OCI-LY7 (cell line): ENCODE measurements around the gene CDK5. TPM values are rescaled to one million over a fixed set of nuclear protein-coding genes. Genes with fewer than 3 reads are reported as not detected.

Experiments used
- BruUV-seq: library from RNA; stranded (reverse); fragments of 400-500 nt; replicated peaks from 2 replicates; lab custom pipeline; 2021; lab: Mats Ljungman, UMichigan
- CTCF ChIA-PET: fragments of 300-600 bp; sonication (Branson Sonifier 250); formaldehyde crosslinking; loops from one replicate; lab custom pipeline; 2022; ENCODE audit warnings: antibody characterized with exemption; ENCODE audit not compliant: unreplicated experiment; lab: Charles Lee
- POLR2A ChIA-PET: fragments of 300-600 bp; sonication (Branson Sonifier 250); formaldehyde crosslinking; loops from one replicate; lab custom pipeline; 2022; ENCODE audit warnings: antibody characterized with exemption; lab: Charles Lee
- DNase-seq: peaks from one replicate; pipeline ENCODE4 v3.0.0-alpha.2; 2015; ENCODE audit warnings: low spot score
- H2AFZ ChIP-seq: fragments of 200-600 bp; sonication (generic), shearing (Covaris generic); 2 replicates; pipeline ENCODE4 v1.6.1; 2014; ENCODE audit warnings: mild to moderate bottlenecking, antibody characterized with exemption, low read length, moderate library complexity
- H3K27ac ChIP-seq: fragments of 200-600 bp; sonication (generic); 2 replicates; pipeline ENCODE4 v1.5.1; 2014; ENCODE audit warnings: mixed run types, low read depth, mild to moderate bottlenecking, moderate library complexity, low read length, inconsistent platforms; ENCODE audit not compliant: poor library complexity, severe bottlenecking
- H3K36me3 ChIP-seq: fragments of 200-600 bp; sonication (generic); 2 replicates; pipeline ENCODE4 v1.6.1; 2014; ENCODE audit warnings: mild to moderate bottlenecking, antibody characterized with exemption, low read length, moderate library complexity, mixed read lengths; ENCODE audit not compliant: insufficient read depth
- H3K4me1 ChIP-seq: fragments of 200-600 bp; sonication (generic); 2 replicates; pipeline ENCODE4 v1.5.1; 2014; ENCODE audit warnings: mild to moderate bottlenecking, low read length; ENCODE audit not compliant: insufficient read depth, poor library complexity, severe bottlenecking
- H3K4me2 ChIP-seq: fragments of 200-600 bp; sonication (generic); 2 replicates; pipeline ENCODE4 v1.6.1; 2014; ENCODE audit warnings: mild to moderate bottlenecking, low read length
- H3K4me3 ChIP-seq: fragments of 200-600 bp; sonication (generic); 2 replicates; pipeline ENCODE4 v1.5.1; 2014; ENCODE audit warnings: mild to moderate bottlenecking, low read depth, low read length; ENCODE audit not compliant: poor library complexity, severe bottlenecking
- H3K79me2 ChIP-seq: fragments of 200-600 bp; sonication (generic); 2 replicates; pipeline ENCODE4 v1.6.1; 2016; ENCODE audit warnings: low read depth, mild to moderate bottlenecking, low read length, moderate library complexity, mixed read lengths; ENCODE audit not compliant: insufficient read depth
- H3K9me2 ChIP-seq: fragments of 200-600 bp; sonication (generic); 2 replicates; pipeline ENCODE4 v1.6.1; 2016; ENCODE audit warnings: mild to moderate bottlenecking, low read length, mixed read lengths; ENCODE audit not compliant: insufficient read depth
- H3K9me3 ChIP-seq: fragments of 200-600 bp; sonication (generic); 2 replicates; pipeline ENCODE4 v1.6.1; 2014; ENCODE audit warnings: mild to moderate bottlenecking, mixed run types, low read length, mixed read lengths
- H4K20me1 ChIP-seq: fragments of 200-600 bp; sonication (generic); 2 replicates; pipeline ENCODE4 v1.6.1; 2014; ENCODE audit warnings: mild to moderate bottlenecking, antibody characterized with exemption, low read length, moderate library complexity, mixed read lengths; ENCODE audit not compliant: insufficient read depth
- EZH2phosphoT487 ChIP-seq: fragments of 200-600 bp; sonication (generic); IDR thresholded peaks from 2 replicates; pipeline ENCODE4 v1.6.1; 2018; ENCODE audit warnings: low read depth, borderline replicate concordance, mild to moderate bottlenecking, mixed run types, antibody characterized with exemption, low read length, moderate library complexity, mixed read lengths
- intact Hi-C: fragments of 100-400 bp; cut with micrococcal nuclease; formaldehyde crosslinking; loops from one replicate; pipeline ENCODE4 v1.10.0; 2022; ENCODE audit not compliant: unreplicated experiment
- total RNA-seq, 2 experiments: library from RNA; depleted of rRNA in 1 of 2; stranded (reverse); fragments of >200 nt in 1 of 2; shearing (Covaris generic) in 1 of 2; gene quantifications; 2 replicates each; pipeline ENCODE4 v1.2.3, GENCODE V29; 2014 to 2022
- TF ChIP-seq, protein P1 (sequence below): fragments of 200-600 bp; sonication (generic); conservative IDR thresholded peaks from 2 replicates; pipeline ENCODE4 v1.5.1; 2014; ENCODE audit warnings: mild to moderate bottlenecking, antibody characterized with exemption, low read length, moderate library complexity, mixed read lengths

Gene CDK5
- total RNA-seq, 2 experiments from 2014 or later, result 23.7 to 30.9 TPM

DNA sequence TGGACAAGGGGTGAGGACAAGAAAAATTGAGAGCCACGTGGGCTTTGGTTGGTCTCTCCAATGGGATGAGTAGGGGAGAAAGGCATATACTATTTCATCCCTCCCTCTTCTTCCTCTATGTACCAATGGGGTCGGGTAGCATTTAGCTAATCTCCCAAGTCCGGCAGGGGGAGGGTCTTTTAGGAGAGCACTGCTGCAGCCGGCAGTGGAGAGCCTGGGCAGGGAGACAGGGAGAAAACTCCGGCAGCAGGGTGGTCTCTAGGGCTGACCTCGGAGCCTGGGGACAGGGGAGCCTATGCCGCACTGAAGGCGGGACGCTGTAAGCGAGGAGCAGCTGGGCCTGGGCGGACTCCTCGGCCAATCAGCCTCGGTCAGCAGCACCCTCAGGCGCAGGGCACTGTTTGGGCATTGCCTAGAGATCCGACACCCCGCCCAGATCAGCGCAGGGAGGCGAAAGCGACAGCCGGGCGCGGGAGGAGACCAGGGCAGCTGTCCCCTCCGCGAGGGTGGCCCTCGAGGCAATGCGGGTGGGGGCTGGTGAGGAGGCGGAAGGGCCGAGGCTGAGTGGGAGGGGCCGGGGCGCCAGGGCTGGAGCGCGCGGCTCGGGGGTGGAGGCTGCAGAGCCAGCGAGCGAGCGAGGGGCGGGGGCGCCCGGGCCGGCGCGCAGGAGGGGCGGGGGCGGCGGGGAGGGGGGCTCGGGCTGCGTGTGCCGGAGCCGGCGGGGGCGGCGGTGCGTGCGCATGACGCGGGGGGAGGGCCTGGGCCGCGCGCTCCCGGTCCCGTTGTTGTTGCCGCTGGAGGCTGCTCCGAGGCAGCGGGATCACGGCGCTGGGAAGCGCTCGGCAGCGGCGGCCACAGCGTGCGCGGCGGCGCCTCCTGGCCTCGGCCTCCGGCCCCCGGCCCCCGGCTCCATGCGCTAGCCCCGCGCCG is 28.3 kb upstream of the CDK5 start, which contains the start of gene AGAP3:
Gene AGAP3, plus strand, starts transcription at position 785 of the 930 bp plus-strand sequence. CDS start 267 bp downstream, outside the sequence.
- Histone ChIP-seq H3K4me3 (peak within 1 kb of the TSS; percentile 69), H3K9me2 (no peaks in the 10 kb centered on the region), H3K79me2 (peaks cover 12% of the 10 kb centered on the region), H3K4me1 (peaks cover 38% of the 10 kb centered on the region), H2AFZ (peak within 1 kb of the TSS; percentile 82), H3K36me3 (no peaks in the 10 kb centered on the region), H3K9me3 (no peaks in the 10 kb centered on the region), H3K4me2 (peak within 1 kb of the TSS; percentile 97), H3K27ac (no peak within 1 kb of the TSS), H4K20me1 (no peaks in the 10 kb centered on the region; the same call in 1 of the 2 replicates)
- no TSS peak for BruUV-seq
- DNase-seq, result peak; percentile 48
- no peak for TF ChIP-seq EZH2phosphoT487
- TF ChIP-seq, protein P1, sequence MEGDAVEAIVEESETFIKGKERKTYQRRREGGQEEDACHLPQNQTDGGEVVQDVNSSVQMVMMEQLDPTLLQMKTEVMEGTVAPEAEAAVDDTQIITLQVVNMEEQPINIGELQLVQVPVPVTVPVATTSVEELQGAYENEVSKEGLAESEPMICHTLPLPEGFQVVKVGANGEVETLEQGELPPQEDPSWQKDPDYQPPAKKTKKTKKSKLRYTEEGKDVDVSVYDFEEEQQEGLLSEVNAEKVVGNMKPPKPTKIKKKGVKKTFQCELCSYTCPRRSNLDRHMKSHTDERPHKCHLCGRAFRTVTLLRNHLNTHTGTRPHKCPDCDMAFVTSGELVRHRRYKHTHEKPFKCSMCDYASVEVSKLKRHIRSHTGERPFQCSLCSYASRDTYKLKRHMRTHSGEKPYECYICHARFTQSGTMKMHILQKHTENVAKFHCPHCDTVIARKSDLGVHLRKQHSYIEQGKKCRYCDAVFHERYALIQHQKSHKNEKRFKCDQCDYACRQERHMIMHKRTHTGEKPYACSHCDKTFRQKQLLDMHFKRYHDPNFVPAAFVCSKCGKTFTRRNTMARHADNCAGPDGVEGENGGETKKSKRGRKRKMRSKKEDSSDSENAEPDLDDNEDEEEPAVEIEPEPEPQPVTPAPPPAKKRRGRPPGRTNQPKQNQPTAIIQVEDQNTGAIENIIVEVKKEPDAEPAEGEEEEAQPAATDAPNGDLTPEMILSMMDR, result no peak
- CTCF ChIA-PET, result interaction anchor here (0.6 kb wide), 1 partner anchor 28 kb away, joined by 4 read pairs; the partner anchor contains the start of gene CDK5
- POLR2A ChIA-PET, result interaction anchor here (0.6 to 1.3 kb wide), 3 partner anchors 9 to 61 kb away, joined by 3 to 4 read pairs (median 4); no protein-coding TSS in a partner anchor
- intact Hi-C loops, result loop anchor here (2.0 to 10.0 kb wide), 3 partner anchors 25 to 191 kb away; partner anchors contain the start of gene KCNH2

DNA sequence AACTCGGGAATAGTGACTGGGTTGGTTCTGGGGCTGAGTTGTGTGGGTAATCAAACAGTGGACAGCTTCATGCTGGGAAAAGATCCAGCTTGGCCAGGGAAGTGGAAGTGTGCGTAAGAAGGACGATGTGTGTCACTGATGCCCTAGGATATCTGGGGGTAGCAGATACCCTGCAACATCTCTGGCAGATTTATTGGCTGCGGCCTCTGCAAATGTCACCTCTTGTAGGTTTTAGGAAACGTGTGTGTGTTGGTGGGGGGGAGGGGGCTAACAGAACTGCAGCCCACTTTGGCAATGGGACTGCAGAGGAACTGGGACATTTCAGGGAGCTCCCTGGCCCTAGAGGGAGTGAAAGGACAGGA is 27.6 kb upstream of the CDK5 start:
- Histone ChIP-seq H3K9me2 (no peaks in the 10 kb centered on the region), H3K79me2 (peaks cover 13% of the 10 kb centered on the region), H2AFZ (peak overlapping the region; percentile 82; the same call in 1 of the 2 replicates), H3K36me3 (no peaks in the 10 kb centered on the region), H3K9me3 (no peaks in the 10 kb centered on the region), H3K4me1 (peaks cover 39% of the 10 kb centered on the region), H3K4me2 (peak overlapping the region; percentile 97), H3K4me3 (peak overlapping the region; percentile 69), H3K27ac (no peak overlapping the region), H4K20me1 (no peaks in the 10 kb centered on the region; the same call in 1 of the 2 replicates)
- ChIA-PET POLR2A (interaction anchor here (0.6 to 1.3 kb wide), 7 partner anchors 9 to 208 kb away, joined by 3 to 8 read pairs (median 3); partner anchors contain the start of gene CDK5), CTCF (interaction anchor here (0.6 kb wide), 2 partner anchors 26 to 28 kb away, joined by 4 read pairs; partner anchors contain the start of gene CDK5)
- intact Hi-C loops, result loop anchor here (10.0 kb wide), 2 partner anchors 111 to 191 kb away; partner anchors contain the start of gene KCNH2
- no peak for TF ChIP-seq EZH2phosphoT487
- TF ChIP-seq, protein P1, result no peak
- no peak for DNase-seq
- no TSS peak for BruUV-seq
